Heart left ventricle (tissue), 13 donors: ENCODE results near the gene CAST.

Source experiments
- CTCF ChIP-seq, 12 donors: fragments of 200-600 bp; sonication (generic) in 4 of 12; IDR thresholded peaks; one replicate each; pipeline versions ENCODE4 v1.5.0 to v1.8.0; 2018 to 2022; ENCODE audit warnings: antibody characterized with exemption in 12 of 12, mild to moderate bottlenecking in 5 of 12
- POLR2A ChIP-seq, 2 donors: fragments of 450-650 bp; IDR thresholded peaks; one replicate each; pipeline ENCODE4 v1.6.1; 2017; ENCODE audit warnings: antibody characterized with exemption in 2 of 2, mild to moderate bottlenecking in 2 of 2, moderate library complexity in 2 of 2
- donor health status: ischemic (EF 13 %, LVEDD 7.1; RV severe dilation, severe dysfunction).
- donor health status: DM: no; HTN: yes; CAD: no.
- donor health status: DM: no; HTN: no; CAD: no.
- donor health status: ischemic (EF 25% LVEDD 6.9; RV normal size, moderate dysfunction).
- donor health status: ischemic (EF 25% LVEDD 5.7; RV mildly dilated, moderate dysfunction).
- donor health status: ischemic (EF 35%, LVEDD 5.7; RV mildly dilated, moderate dysfunction).
- donor health status: nonischemic (EF 11% LVEDD 7.7; RV severe dilation, severe dysfunction).
- donor health status: DM: yes; HTN: yes; CAD: no.
- donor health status: PGD.
- donor health status: ischemic (EF 29% LVEDD 5.4; RV normal size, mild dysfunction).
- donor health status: nonischemic (EF 23%, LVEDD 6.1; RV moderate dilation, normal function).

- TF ChIP-seq CTCF (IDR thresholded peaks at IDR 0.05) (no peak), POLR2A (IDR thresholded peaks at IDR 0.05) (no peak)
Measured at GRCh38 chr5:96706433-96707111, 44.4 kb downstream of the CAST start.
